ENCODE data around the gene CRELD2. TPM values are rescaled to one million over a fixed set of nuclear protein-coding genes. Genes with fewer than 3 reads are reported as not detected.

The CRELD2 gene
- total and polyA plus RNA-seq, 7 donors: 8.8 to 14.1 (median 11.6) TPM

GRCh38 chr22:49958366-49958921, 40.0 kb downstream of the CRELD2 start:
- intact Hi-C loops (cut with DNase I): no loop called here
- Histone ChIP-seq H3K4me1 (peaks cover 39% of the 10 kb centered on the region), H3K36me3 (ENCODE audit: insufficient read depth in 1 of 2, low read depth in 1 of 2) (peaks cover 6 to 10% of the 10 kb centered on the region in 2 donors), H3K27me3 (ENCODE audit: insufficient read depth in 3 of 3, low read length in 2 of 3) (no peaks in the 10 kb centered on the region), H3K27ac (peak overlapping the region; percentile 97), H3K9me3 (no peaks in the 10 kb centered on the region), H3K4me3 (no peak overlapping the region)
- WGBS, 3 donors: 87 to 88% (median 87%) methylated on average over 16 of the region's 16 CpGs
- ATAC-seq (no peak), DNase-seq (peak; percentile 13 to 44)
- TF ChIP-seq, protein P1, sequence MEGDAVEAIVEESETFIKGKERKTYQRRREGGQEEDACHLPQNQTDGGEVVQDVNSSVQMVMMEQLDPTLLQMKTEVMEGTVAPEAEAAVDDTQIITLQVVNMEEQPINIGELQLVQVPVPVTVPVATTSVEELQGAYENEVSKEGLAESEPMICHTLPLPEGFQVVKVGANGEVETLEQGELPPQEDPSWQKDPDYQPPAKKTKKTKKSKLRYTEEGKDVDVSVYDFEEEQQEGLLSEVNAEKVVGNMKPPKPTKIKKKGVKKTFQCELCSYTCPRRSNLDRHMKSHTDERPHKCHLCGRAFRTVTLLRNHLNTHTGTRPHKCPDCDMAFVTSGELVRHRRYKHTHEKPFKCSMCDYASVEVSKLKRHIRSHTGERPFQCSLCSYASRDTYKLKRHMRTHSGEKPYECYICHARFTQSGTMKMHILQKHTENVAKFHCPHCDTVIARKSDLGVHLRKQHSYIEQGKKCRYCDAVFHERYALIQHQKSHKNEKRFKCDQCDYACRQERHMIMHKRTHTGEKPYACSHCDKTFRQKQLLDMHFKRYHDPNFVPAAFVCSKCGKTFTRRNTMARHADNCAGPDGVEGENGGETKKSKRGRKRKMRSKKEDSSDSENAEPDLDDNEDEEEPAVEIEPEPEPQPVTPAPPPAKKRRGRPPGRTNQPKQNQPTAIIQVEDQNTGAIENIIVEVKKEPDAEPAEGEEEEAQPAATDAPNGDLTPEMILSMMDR (IDR thresholded peaks at IDR 0.05): no peak

GRCh38 chr22:49958931-49959781, 40.7 kb downstream of the CRELD2 start:
- WGBS, 3 donors: 73 to 76% (median 73%) methylated on average over 28 to 29 of the region's 29 CpGs
- Histone ChIP-seq H3K27me3 (ENCODE audit: insufficient read depth in 3 of 3, low read length in 2 of 3) (no peaks in the 10 kb centered on the region), H3K9me3 (no peaks in the 10 kb centered on the region), H3K27ac (peak overlapping the region; percentile 97), H3K4me1 (peaks cover 39% of the 10 kb centered on the region), H3K4me3 (peak overlapping the region; percentile 86), H3K36me3 (ENCODE audit: insufficient read depth in 1 of 2, low read depth in 1 of 2) (peaks cover 9 to 17% of the 10 kb centered on the region in 2 donors)
- DNase-seq (peak in 1 of 2 donors; percentile 18), ATAC-seq (no peak)
- intact Hi-C loops (cut with DNase I): no loop called here
- TF ChIP-seq, protein P1 (IDR thresholded peaks at IDR 0.05): no peak

DNA sequence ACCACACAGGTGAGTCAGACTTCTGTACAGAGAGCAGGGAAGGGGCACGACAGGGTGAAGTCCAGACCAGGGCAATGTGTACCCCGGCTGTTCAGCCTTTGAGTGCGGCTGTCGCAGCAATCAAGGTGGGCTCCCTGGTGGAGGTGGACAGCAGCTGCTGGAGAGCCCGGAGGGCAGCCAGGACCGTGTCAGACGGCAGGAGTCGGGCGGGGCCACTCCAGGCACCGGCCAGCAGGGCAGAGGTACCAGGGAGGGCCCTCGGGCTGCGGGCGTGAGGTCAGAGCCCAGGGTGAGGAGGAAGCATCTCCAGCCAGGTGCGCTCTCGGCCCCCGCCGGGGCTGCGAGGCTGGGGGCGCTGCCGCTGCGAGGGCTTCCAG, 41.3 kb downstream of the CRELD2 start:
- no peaks in the 10 kb centered on the region for H3K27me3 ChIP-seq (ENCODE audit: insufficient read depth in 3 of 3, low read length in 2 of 3)
- TF ChIP-seq, protein P1 (IDR thresholded peaks at IDR 0.05): no peak
- no peaks in the 10 kb centered on the region for H3K9me3 ChIP-seq
- DNase-seq (peak; percentile 66 to 84), ATAC-seq (peak; percentile 21 to 33 (median 26))
- H3K27ac ChIP-seq: peak overlapping the region; percentile 97
- WGBS, 3 donors: 9 to 12% (median 11%) methylated on average over 18 to 21 of the region's 21 CpGs
- H3K36me3 ChIP-seq (ENCODE audit: insufficient read depth in 1 of 2, low read depth in 1 of 2): peaks cover 9 to 23% of the 10 kb centered on the region in 2 donors
- H3K4me3 ChIP-seq: peak overlapping the region; percentile 86
- H3K4me1 ChIP-seq: peaks cover 40% of the 10 kb centered on the region
- intact Hi-C loops (cut with DNase I): loop anchor here (2.0 kb wide), 2 partner anchors 23 to 25 kb away; no protein-coding TSS in a partner anchor

- peak; percentile 95 to 97 for DNase-seq
Measured at GRCh38 chr22:49960159-49961004, 41.9 kb downstream of the CRELD2 start, which contains the start of gene PIM3. PIM3 (plus strand) TSS chr22:49960772; CDS start chr22:49960948, 176 bp downstream.

More at GRCh38 chr22:49960159-49961004, 41.9 kb downstream of the CRELD2 start, which contains the start of gene PIM3:
- no peaks in the 10 kb centered on the region for H3K27me3 ChIP-seq (ENCODE audit: insufficient read depth in 3 of 3, low read length in 2 of 3)
- peak within 1 kb of the TSS; percentile 86 for H3K4me3 ChIP-seq
- H3K9me3 ChIP-seq: no peaks in the 10 kb centered on the region
- H3K36me3 ChIP-seq (ENCODE audit: insufficient read depth in 1 of 2, low read depth in 1 of 2): peaks cover 9 to 23% of the 10 kb centered on the region in 2 donors
- peaks cover 40% of the 10 kb centered on the region for H3K4me1 ChIP-seq
- peak; percentile 77 to 80 (median 78) for ATAC-seq
- intact Hi-C loops (cut with DNase I): loop anchor here (2.0 kb wide), 2 partner anchors 24 to 26 kb away; no protein-coding TSS in a partner anchor
- TF ChIP-seq, protein P1 (IDR thresholded peaks at IDR 0.05): no peak
- H3K27ac ChIP-seq: peak within 1 kb of the TSS; percentile 97
- WGBS, 3 donors: 0 to 1% (median 0%) methylated on average over 54 to 137 of the region's 137 CpGs

All from psoas muscle (tissue), 8 donors.